ENCODE measurements around the gene POU2F1.

The POU2F1 gene

DNA sequence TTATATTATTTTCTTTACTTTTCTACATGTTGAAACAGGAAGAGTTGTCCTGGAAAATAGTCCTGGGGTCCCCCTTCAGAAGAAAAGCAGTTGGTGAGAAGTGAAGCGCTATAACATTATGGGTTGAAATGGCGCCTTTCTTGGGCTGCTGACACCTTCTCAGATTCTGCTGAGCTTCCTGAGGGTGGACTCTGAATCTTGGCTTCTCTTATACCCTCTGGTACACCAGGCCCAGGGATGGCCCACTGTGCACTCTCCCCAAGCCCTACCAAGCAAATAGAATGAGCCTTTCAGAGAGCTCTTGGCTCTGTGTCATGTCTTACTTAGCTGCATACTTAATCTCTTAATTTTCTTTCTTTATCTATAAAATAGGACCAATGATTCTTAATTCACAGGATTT lies 255.4 kb downstream of the POU2F1 start:
- DNase-seq = no peak

Measured in right hindlimb (tissue), 1 donor.